HG03378 (cell line): ENCODE data around the gene INPP5J.
"Not testable (repeated sequence)": the region's sequence is repeated elsewhere in the genome, so short reads cannot be mapped to it uniquely, and the experiment has no call there.

ENCODE experiments used
- ATAC-seq: cut with Tn5 transposase; IDR thresholded peaks from one replicate; pipeline ENCODE4 v1.9.1; 2021; ENCODE audit warnings: mild to moderate bottlenecking, moderate library complexity; ENCODE audit not compliant: unreplicated experiment

INPP5J gene

DNA sequence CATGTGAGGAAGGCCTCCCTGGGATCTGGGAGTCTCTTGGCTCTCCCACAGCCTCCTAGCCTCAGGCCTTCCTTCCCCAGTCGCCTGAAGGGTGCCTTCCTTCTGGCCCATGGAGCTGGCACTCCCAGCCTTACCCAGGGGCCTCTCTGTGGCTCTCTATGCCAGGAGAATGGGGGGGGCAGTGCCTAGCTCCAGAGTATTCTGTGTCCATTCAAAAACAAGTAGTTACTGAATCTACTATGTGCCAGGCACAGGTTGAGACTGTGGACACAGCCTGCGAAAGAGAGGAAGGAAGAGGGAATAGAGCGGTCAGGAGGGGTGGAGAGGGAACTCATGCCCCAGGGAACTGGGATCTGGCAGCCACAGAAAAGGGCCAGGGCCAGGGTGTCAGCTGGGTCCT is 20.3 kb downstream of the INPP5J start:
- no peak for ATAC-seq

DNA sequence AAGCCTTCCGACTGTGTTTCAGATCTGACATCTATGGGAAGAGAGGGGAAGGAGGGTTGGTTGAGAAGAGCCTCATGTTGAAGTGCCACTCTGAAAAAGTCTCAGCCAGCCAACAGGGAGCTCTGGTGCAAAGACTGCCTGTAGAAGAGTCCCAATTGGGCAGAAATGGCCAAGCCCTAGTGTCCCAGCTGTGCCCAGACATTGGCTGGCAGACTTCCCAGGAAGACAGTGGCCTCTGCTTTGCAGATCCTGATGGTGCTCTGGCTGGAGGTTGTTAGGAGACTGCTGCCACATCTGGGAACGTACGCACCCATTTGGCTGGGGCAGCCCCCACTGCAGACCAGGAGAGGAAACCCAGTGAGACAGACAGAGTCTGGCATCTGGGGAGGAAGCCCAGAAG is 20.8 kb downstream of the INPP5J start:
- ATAC-seq = no peak

DNA sequence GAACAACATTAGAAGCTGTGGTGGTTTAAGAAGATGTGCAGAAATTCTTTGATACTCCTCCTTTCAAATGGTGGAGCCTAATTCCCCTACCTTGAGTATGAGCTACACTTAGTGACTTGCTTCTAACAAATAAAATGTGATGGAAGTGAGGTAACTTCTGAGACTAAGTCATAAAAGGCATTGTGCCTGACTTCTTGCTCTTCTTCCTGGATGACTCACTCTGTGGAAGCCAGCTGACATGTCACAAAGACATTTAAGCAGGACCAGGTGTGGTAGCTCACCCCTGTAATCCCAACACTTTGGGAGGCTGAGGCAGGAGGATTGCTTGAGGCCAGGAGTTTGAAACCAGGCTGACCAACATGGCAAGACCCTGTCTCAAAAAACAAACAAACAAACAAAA is 21.5 kb downstream of the INPP5J start:
- ATAC-seq = no peak

DNA sequence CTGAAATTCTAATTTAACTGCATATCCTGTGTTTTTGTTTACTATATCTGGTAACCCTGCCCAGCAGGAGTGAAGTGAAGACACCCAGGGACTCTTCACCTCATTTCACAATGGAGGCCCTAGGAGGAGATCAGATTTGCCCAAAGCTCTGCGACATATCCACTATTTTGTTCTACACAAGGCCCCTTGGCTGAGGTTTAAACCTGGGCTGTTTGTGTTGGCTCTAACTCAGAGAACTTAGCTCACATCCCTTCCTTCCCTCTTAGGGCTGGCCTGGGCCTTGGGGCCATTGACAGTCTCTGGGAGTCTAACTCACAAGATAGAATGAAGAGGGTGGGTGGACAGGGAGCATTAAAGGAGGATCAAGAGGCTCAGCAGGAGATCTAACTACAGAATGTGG is 25.7 kb downstream of the INPP5J start:
- ATAC-seq = no peak

DNA sequence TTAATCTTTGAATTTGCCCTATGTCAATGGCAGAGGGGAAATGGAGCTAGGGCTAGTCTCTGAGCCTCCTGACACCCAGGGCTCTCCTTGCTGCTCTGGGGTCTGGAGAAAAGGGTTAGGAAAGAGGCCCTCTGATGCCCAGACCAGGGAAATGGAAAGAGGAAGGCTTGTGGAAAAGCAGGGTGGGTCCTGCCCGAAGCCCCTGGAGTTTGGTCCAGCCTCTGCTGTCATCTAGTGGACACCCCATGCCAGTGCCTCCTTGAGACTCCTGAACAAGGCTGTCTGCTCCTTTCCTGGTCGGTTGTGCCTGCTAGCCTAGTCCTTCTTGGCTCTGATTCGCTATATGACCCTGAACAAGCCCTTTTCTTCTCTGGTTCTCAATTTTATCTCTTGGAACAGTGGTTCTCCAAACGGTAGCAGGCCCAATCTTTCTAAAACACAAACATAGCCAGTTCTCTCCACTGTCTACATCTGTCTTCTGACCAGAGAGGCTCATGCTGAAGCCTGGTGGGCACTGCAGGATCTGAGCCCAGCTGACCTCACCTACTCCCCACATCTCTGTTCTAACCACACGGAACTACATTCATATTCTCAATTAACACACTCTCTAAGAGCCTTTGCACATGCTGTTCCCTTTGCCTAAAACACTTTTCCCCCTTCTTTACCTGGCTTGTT is 26.3 kb downstream of the INPP5J start:
- no peak for ATAC-seq

DNA sequence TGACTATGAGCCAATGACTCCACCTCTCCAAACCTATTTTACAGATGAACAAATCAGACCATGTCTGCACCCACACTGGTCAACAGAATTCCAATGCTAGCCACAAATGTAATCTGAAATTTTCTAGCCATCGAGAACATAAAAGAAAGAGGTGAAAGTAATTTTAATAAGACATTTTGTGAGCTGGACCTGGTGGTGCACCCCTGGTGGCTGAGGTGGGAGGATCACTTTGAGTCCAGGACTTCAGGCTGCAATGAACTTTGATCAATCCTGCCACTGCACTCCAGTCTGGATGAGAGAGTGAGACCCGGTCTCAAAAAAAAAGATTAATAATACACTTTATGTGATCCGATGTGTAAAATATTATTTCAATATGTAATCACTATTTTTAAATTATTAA is 27.8 kb downstream of the INPP5J start:
- no peak for ATAC-seq

DNA sequence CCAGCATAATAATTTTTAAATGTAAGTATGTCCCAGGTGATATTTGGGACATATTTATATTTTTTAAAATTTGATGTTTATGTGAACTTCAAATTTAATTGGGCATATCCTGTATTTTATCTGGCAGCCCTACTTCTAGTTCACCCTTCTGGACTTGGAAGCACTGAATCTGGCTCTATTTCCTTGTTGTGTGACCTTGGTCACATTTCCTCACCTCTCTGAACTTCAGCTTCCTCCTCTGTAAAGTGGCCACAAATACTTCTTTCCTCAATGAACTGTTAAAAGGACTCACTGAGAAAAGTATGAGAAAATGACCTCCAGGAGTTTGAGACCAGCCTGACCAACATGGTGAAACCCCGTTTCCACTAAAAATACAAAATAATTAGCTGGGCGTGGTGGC is 29.1 kb downstream of the INPP5J start:
- no peak for ATAC-seq

DNA sequence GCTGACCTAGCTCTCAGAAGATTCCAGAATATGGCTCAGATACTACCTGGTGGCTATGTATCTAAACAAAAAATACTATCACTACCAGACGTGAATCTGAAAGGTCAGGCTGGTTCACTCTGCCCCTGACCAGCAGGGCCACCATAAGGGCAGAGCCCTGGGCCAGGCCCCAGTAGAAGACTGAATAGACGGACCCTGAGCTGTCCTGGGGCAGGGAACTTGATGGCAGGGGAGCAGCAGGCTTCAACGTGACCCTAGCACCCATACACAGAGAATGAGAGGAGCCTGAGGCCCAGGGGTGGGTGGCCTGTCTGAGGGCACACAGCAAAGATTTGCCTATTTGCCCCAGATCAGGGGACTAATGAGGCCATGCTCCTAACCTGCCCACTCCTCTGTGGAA is 30.6 kb downstream of the INPP5J start:
- no peak for ATAC-seq

DNA sequence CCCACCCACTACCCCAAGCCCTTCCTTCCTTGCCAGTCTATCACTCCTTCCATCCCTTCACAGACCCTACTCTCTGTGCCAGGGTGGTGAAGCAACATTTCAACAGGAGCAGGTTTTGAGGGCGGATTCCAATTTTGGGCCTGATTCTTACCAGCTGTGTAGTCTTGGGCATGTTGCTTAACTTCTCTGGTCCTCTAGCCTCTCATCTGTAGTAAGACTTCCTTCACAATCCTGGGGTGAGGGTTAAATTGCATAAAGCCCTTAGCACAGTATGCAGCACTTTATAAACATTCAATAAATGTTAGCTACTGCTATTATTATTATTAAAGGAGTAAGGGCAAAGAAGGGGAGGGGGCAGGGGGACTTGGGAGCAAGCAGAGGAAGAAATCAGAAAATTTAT is 32.2 kb downstream of the INPP5J start:
- ATAC-seq = no peak

DNA sequence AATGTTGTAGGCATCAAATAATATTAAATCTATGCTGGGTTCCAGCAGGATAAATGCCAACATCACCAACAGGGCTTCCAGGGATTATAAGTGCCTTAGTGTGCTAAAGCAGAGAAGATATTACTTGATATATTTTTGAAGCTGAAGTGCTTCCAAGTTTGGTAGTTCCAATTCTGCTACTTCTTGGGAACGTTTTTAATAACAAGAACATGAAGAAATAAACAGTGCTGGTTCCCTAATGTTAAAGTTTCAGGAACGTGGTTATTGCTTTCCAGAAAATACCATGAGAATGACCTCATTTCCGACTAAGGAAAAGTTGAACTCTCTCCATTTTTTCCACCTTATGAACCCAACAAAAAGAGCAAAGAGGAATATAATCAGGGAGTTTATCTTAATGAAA is 32.7 kb downstream of the INPP5J start:
- ATAC-seq = no peak

DNA sequence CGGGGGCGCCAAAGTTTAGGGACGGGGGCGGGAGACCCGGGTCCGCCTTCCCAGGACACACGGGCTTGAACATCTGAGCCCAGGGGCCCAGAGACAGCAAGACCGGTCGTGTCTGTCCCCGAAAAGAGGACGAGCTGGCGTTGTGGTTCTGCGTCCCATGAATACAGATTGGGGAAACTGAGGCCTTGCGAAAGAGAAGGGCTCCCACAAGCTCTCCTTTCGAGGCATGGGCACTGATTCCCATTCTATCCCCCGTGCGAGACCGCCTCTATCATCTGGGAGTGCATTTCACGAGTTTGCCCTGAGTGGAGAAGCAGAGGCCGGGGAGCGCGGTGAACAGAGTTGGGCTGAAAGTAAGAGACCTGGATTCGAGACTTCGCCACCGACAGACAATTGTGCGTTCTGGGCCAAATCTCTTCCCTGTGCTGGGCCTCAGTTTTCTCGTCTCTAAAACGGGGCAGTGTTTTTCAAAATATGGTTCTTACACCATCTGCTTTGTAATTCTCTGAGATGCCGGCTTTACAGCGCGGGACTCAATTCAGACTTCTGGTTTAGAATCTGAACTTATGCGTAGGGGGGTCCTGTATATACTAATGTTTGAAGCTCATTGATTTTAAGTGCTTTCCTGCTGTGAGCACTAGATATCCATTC is 37.7 kb downstream of the INPP5J start:
- no peak for ATAC-seq

DNA sequence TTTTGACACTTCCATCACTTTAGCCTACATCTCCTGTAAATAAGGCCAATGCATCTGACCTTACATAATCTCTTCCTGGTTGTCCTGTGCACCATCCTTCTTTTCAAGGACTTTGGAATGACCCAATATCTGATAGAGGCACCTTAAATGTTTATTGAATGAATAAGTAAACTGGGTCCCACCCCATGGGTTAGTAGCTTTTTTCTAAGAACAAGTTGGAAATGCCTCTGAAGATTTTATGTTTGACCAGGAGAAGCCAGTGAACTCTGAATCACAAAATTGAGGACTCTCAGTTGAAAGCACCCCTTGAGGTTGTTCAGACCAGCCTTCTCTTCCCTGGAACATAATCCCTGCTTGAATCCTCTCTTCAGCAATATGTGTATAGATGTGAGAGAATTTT is 38.6 kb downstream of the INPP5J start:
- no peak for ATAC-seq

DNA sequence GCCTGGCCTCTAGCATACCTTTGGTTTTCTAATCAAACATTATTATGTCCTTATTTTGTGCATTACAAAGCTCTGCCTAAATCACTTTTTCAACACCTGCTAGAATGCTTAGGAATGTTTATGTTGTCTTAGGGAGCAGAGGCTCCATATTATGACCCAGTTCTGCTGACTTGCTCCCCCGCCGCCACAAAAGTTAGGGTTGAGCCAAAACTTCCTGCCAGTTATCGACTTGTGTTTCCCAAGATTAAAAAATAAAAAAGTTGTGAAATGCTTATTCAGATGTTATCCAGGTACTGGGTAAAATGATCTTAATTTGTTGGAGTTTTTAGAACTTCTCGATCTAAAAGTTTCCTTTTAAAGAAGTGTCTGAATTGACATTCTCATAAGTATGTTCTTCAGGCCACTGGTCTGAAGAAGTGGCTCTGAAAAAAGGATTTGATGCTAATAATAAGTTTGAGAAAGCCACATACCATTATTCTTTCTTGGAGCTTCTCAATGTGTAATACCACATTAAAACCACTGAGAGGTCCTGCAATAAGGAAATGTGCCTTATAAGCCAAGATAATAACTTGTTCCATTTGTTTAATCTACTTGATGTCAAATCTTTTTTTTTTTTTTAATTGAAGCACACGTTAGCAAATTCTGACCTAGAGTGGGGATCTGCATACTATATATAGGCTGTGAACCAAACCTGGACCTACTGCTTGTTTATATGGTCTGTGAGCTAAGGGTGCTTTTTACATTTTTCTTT is 39.4 kb downstream of the INPP5J start:
- no peak for ATAC-seq

DNA sequence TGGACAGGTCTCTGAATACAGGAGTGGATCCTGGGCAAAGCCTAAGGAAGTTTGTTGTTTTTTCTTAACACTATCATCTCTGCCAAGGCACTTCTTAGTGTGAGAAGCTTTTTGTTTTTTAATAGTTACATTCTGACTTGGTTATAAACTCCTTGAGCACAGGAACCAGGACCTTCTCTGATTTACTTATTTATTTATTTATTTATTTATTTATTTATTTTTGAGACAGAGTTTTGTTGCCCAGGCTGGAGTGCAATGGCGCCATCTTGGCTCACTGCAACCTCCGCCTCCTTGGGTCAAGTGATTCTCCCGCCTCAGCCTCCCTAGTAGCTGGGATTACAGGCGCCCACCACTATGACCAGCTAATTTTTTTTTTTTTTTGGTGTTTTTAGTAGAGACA is 48.2 kb downstream of the INPP5J start:
- ATAC-seq = no peak

DNA sequence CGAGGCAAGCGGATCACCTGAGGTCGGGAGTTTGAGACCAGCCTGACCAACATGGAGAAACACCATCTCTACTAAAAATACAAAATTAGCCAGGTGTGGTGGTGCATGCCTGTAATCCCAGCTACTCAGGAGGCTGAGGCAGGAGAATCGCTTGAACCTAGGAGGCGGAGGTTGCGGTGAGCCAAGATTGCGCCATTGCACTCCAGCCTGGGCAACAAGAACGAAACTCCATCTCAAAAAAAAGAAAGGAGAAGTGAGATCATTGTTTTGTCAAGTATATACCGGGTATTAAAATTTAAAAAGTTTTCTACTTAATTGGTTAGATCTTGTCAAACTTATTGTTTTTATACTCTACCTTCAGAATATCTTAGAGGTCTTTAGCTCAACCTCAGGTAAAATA is 49.0 kb downstream of the INPP5J start:
- not testable (repeated sequence) for ATAC-seq

DNA sequence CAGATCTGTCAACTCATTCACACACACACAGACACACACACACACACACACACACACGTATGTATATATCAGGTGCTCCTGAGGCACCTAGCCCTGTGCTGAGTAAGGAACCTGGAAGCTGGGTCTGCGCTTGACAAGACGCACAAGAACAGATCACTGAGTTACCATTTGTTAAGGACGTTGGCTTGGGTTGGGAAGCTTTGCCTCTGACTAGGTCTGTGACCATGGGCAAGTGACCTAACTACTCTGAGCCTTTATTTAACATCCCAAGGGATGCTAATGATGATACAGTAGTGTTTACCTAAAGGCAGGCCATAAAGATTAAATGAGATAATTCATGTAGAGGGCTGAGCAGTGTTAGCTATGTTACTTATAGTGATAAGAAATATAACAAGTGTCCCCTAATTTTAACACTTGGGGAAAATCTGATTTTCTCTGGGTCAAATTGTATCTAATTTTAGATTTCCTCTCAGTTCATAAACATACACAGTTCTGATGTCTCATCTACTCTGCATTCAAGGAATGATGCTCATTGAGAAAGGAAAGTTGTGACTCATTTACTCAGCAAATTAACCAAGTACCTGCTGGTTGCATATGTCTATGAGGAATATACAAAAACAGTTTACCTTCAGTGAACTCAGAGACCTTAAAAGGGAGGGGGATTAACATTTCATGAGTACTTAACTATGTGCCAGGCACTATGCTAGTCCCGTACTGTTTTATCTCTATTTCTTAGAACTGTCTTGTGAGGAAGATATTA is 50.8 kb downstream of the INPP5J start:
- ATAC-seq = no peak

DNA sequence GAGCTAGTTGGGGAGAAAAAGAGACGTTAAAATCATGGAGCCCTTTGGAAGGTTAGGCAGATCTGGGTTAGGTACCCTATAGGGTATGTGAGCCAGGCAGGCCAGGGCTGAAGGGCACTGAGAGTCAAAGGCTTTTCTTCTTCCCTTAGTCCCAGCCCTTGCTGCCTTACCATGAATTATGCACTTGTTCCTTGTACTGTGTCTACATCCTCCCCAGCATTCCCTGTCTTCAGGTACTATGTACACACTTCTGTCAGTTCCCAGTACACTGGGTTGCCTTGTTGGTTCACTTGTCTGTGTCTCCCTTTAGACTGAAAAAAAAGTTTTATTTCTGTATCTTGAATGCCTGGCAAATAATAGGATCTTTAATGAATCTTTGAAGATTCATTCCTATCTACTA is 54.2 kb downstream of the INPP5J start:
- no peak for ATAC-seq

DNA sequence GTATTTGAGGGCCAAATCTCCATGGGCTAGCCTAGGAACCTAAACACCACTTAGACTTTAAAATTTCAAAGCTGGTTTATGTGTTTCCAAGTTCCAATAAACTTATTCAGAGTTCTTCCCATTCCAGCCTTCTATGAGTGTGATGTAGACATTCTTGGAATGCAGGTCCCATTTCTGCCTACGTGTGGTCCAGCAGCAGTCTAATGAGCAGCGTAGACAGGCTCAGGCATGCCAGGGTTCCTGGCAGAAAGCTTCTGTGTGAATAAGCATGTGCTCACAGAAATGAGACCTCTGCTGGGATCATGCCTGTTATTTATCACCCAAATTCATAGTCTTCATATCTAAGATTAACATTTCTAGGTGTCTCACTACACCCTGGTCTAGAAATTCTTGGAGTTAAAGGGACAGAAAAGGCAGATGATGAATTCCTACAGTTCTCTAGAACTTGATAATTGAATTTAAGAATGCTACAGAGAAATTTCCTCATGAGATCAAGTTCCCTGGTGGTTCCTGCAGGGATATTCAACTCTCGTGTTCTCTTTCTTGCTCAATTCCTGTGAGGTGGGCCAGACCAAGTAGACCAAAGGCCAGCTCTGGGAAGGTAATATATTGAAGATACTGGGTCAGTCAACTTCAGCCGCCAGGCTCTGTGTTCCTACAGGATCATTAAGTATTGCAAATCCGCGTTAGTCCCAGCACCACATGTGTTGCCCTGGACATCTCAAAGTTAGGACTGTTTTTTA is 54.8 kb downstream of the INPP5J start:
- ATAC-seq = no peak

DNA sequence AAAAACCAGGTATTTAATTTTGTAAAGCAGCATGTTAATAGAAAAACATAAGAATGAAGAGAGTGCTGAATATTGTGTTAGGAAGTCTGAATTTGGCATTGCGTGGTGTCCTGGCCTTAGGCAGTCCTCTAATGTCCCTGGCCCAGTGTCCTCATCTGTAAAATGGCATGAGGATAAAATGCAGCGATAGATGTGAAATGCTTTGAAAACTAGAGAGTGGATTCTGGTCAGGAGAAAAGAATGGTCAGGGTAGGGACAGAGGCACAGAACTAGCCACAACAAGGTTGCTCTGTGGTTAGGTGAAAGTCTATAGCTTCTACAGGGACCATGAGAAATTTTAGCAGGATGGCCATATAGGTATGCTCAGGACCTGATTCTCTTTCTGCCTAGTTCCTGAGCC is 56.1 kb downstream of the INPP5J start:
- ATAC-seq = no peak

DNA sequence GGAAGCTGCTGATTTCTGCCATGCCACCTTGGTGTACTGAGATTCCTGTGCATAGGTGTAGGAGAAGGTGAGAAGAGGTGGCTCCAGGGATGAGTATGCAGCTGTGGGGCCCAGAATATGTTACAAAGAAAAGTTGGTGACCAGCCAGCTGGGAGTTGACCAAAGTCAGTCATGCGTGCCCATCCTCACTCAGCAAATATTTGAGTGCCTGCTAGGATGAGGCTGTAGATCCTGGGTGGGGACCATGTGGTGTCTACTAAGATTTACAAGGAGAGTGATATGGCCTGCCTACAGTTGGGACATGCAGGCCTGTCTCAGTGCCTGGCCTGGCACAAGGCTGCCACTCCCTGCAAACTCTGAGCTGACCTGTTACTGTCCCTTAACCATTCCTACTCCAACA is 56.6 kb downstream of the INPP5J start:
- ATAC-seq = no peak

DNA sequence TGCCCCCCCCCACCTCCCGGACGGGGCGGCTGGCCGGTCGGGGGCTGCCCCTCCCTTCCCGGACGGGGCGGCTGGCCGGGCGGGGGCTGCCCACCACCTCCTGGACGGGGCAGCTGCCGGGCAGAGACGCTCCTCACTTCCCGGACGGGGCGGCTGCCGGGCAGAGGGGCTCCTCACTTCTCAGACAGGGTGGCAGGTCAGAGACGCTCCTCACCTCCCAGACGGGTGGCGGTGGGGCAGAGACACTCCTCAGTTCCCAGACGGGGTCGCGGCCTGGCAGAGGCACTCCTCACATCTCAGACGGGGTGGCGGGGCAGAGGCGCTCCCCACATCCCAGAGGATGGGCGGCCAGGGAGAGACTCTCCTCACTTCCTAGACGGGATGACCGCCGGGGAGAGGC is 61.2 kb downstream of the INPP5J start:
- ATAC-seq = no peak
